Neural crest cell (in vitro differentiated cells): ENCODE data around the gene ZNF628. TPM values are rescaled to one million over a fixed set of nuclear protein-coding genes. Genes with fewer than 3 reads are reported as not detected.

Source experiments
- DNase-seq: peaks from one replicate; pipeline ENCODE4 v3.0.0; 2021; ENCODE audit warnings: low read depth, mixed read lengths, low spot score
- H3K27ac Mint-ChIP-seq: one replicate; pipeline ENCODE4 v1.8.0; 2021; ENCODE audit warnings: mild to moderate bottlenecking, mixed read lengths; ENCODE audit not compliant: unreplicated experiment
- H3K27me3 Mint-ChIP-seq: 2 replicates; pipeline ENCODE4 v1.8.0; 2021; ENCODE audit warnings: low read depth, mild to moderate bottlenecking, mixed read lengths
- H3K36me3 Mint-ChIP-seq: 2 replicates; pipeline ENCODE4 v1.8.0; 2021; ENCODE audit warnings: low read depth, mild to moderate bottlenecking, mixed read lengths
- H3K4me1 Mint-ChIP-seq: 2 replicates; pipeline ENCODE4 v1.8.0; 2021; ENCODE audit warnings: mixed read lengths
- H3K4me3 Mint-ChIP-seq: one replicate; pipeline ENCODE4 v1.8.0; 2021; ENCODE audit warnings: mild to moderate bottlenecking, mixed read lengths
- H3K9me3 Mint-ChIP-seq: 2 replicates; pipeline ENCODE4 v1.8.0; 2021; ENCODE audit warnings: mixed read lengths
- total RNA-seq: library from RNA; stranded (reverse); gene quantifications from 2 replicates; pipeline ENCODE4 v1.2.1, GENCODE V29; 2021
- TF ChIP-seq, protein P1 (sequence below): fragments of 200-600 bp; sonication (generic); conservative IDR thresholded peaks from 2 replicates; pipeline ENCODE4 v1.5.0; 2021; ENCODE audit warnings: antibody characterized with exemption, mild to moderate bottlenecking

Gene ZNF628
- total RNA-seq, 1 donor from 2014 or later, result 15.0 TPM

DNA sequence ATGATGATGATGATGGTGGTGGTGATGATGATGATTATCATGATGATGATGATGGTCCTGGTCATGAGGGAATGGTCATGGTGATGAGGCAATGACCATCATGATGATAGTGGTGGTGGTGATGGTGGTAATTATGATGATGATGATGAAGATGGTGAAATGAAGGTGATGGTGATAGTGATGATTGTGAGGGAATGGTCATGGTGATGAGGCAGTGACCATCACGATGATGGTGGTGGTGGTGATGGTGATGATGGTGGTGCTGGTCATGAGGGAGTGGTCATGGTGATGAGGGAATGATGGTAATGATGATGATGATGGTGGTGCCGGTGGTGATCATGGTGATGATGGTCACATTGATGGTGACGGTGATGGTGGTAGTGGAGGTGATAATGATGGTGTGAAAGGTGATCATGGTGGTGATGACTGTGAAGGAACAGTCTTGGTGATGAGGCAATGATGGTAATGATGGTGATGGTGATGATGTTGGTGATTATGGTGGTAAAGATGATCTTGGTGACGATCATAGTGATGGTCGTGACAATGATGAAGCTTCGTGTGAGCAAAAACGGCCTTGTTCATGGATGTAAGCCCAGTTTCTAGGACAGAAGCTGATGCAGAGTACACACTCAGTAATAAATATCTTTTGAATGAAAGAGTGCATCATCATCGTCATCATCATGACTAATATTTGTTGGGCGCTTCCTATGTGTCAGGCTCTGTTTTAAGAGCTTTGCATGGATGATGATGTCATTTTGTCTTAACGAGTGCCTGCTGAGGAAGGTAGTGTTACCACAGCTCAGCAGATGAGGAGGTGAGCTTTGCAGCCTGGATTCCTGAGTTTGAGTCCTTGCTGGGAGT lies 43.3 kb downstream of the ZNF628 start:
- Mint-ChIP-seq H3K27me3 (peaks cover 5% of the 10 kb centered on the region), H3K36me3 (no peaks in the 10 kb centered on the region), H3K9me3 (no peaks in the 10 kb centered on the region), H3K4me1 (no peaks in the 10 kb centered on the region), H3K4me3 (no peak overlapping the region), H3K27ac (no peak overlapping the region)
- TF ChIP-seq, protein P1, sequence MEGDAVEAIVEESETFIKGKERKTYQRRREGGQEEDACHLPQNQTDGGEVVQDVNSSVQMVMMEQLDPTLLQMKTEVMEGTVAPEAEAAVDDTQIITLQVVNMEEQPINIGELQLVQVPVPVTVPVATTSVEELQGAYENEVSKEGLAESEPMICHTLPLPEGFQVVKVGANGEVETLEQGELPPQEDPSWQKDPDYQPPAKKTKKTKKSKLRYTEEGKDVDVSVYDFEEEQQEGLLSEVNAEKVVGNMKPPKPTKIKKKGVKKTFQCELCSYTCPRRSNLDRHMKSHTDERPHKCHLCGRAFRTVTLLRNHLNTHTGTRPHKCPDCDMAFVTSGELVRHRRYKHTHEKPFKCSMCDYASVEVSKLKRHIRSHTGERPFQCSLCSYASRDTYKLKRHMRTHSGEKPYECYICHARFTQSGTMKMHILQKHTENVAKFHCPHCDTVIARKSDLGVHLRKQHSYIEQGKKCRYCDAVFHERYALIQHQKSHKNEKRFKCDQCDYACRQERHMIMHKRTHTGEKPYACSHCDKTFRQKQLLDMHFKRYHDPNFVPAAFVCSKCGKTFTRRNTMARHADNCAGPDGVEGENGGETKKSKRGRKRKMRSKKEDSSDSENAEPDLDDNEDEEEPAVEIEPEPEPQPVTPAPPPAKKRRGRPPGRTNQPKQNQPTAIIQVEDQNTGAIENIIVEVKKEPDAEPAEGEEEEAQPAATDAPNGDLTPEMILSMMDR, result no peak
- DNase-seq, result no peak

DNA sequence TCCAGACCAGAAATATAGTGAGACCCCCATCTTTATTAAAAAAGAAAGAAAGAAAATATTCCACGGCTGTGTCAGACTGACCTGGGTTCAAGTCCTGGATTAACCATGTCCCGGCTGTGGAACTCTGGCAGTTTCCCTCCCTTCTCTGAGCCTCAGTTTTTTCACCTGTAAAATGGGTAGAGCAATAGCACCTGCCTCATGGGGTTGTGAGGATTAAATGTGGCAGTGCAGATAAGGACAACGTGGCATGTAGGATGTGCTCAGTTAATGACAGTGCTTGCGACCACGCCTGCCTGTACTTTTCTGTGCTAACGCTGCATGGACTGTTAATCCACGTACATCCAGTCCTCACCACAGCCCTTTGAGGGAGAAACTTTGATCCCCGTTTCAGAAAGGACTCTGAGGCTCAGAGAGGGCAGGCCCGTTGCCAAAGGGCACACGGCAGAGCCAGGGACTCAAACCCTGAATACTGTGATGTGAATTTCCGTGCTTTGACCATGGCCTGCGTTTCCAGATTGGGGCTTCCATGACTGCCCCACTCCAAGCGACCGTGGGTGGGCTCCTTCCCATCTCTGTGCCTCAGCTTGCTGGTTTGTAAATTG lies 44.4 kb downstream of the ZNF628 start:
- Mint-ChIP-seq H3K4me1 (no peaks in the 10 kb centered on the region), H3K4me3 (no peak overlapping the region), H3K36me3 (no peaks in the 10 kb centered on the region), H3K27ac (no peak overlapping the region), H3K9me3 (no peaks in the 10 kb centered on the region), H3K27me3 (peaks cover 7% of the 10 kb centered on the region)
- TF ChIP-seq, protein P1, result no peak
- no peak for DNase-seq

DNA sequence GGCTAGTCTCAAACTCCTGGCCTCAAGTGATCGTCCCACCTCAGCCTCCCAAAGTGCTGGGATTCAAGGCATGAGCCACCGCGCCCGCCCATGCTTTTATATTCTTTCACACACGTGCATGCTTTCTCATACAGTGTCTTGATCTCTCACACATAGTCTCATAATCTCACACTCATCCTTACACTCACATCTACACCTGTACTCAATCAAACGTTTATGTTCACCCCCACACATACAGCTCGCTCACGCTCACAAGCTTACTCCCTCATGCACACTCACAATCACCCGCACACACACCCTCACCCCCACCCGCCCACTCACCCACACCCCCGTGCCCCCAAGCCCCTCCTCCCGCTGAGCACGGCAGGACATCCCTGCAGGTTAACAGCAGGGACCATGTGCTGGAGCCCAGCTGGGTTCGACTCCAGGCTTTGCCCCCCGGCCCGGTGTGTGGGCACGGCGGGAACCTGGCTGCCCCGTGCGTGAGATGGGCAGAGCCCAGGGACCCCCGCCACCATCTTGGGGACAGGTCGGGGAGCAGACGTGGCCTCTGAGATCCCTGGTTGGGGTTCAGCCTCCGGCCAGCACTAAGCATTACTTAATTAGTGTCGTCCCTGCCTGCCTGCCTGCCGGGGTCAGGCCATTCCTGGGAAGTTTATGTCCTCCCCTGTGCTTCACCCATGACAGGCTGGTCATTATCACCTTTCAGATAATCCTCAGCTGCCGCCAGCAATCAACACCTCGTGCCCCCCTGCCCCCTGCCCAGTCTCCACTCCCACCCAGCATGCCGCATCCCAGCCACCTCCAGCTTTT lies 49.1 kb downstream of the ZNF628 start:
- Mint-ChIP-seq H3K36me3 (no peaks in the 10 kb centered on the region), H3K4me1 (no peaks in the 10 kb centered on the region), H3K9me3 (no peaks in the 10 kb centered on the region), H3K27me3 (peaks cover 7% of the 10 kb centered on the region), H3K4me3 (no peak overlapping the region), H3K27ac (no peak overlapping the region)
- TF ChIP-seq, protein P1, result no peak
- DNase-seq, result no peak

DNA sequence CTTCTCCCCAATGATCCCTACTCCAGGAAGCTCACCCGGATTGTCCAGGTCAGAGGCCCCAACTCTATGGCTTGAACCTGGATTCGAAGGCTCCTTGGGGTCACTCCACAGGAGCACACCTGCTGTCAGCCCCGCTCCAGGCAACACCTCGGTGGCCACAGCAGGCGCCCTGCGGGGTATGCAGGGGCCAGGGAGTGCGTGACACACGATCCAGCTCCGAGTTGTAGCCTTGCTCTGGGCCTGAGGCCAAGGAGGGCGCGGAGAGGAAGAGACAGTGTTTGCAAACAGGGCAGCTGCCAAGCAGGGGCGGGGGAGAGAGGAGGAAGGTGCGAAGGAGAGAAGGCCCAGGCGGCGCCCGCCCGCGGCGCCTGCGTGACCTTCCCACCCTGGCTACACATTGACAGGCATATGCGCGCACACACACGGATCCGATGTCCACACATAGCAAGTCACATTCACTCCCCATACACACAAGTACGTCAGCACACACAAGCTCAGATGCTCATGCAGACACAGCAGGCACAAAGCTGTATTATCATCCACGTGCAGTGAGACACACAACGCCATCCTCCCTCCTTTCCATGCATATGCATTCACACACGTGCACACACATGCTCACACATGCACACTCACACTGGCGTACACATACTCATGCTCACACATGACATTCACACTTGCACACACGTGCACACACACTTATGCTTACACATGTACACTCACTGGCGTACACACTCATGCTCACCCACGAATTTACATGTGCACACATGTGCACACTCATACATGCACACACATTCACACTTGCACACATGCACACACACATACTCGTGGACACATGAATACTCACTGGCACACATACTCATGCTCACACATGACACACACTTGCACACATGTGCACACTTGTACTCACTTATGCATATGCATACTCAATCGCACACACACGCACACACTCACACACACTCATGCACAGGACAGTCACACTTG lies 50.1 kb downstream of the ZNF628 start:
- no peaks in the 10 kb centered on the region for H3K4me1 Mint-ChIP-seq
- H3K27me3 Mint-ChIP-seq, result peaks cover 7% of the 10 kb centered on the region
- TF ChIP-seq, protein P1, result no peak
- DNase-seq, result no peak
- no peak overlapping the region for H3K27ac Mint-ChIP-seq
- no peaks in the 10 kb centered on the region for H3K36me3 Mint-ChIP-seq
- H3K9me3 Mint-ChIP-seq, result no peaks in the 10 kb centered on the region
- H3K4me3 Mint-ChIP-seq, result no peak overlapping the region
